HepG2 (cell line): ENCODE results near the gene POLR2F. TPM values are rescaled to one million over a fixed set of nuclear protein-coding genes. Genes with fewer than 3 reads are reported as not detected.

Source experiments
- ATAC-seq: fragments of 200-7000 bp; cut with Tn5 transposase; 3 replicates; pipeline ENCODE4 v1.9.1; 2020; ENCODE audit warnings: mild to moderate bottlenecking, moderate library complexity
- BruUV-seq: library from RNA; stranded (reverse); fragments of 400-500 nt; replicated peaks from 2 replicates; lab custom pipeline; 2021; lab: Mats Ljungman, UMichigan
- CTCF ChIA-PET: fragments of 300-600 bp; formaldehyde crosslinking; extraction: SDS; loops from one replicate; lab custom pipeline; 2021; ENCODE audit warnings: low total read pairs, inconsistent platforms, low intra/inter-chr PET ratio; lab: Yijun Ruan, JAX
- POLR2A ChIA-PET: fragments of 350-600 bp; sonication (Branson Sonifier 250); formaldehyde crosslinking; loops from one replicate; lab custom pipeline; 2020; ENCODE audit warnings: antibody characterized with exemption, inconsistent platforms; lab: Yijun Ruan, JAX
- DNase-seq: peaks from one replicate; pipeline ENCODE4 v3.0.0-alpha.2; 2015; ENCODE audit warnings: low spot score
- FAIRE-seq: peaks from 3 replicates; lab custom pipeline; 2011; peaks lifted over from hg19 to GRCh38; lab: Jason Lieb, UNC
- H2AFZ ChIP-seq: one replicate; pipeline ENCODE4 v1.6.1; 2011; ENCODE audit warnings: low read length, inconsistent platforms
- H3K27ac ChIP-seq: fragments of 300-600 bp; 3 replicates; pipeline ENCODE4 v1.8.0; 2011; ENCODE audit warnings: mixed run types, mild to moderate bottlenecking, mixed read lengths, low read length, inconsistent platforms; ENCODE audit not compliant: insufficient read depth; ENCODE audit errors: extremely low read length
- H3K27me3 ChIP-seq, 2 experiments: fragments of 200-600 bp in 1 of 2; 2 replicates in 1 of 2; 3 replicates in 1 of 2; pipeline versions ENCODE4 v1.6.0 to v1.8.0; 2011; ENCODE audit warnings: low read length in 2 of 2, mild to moderate bottlenecking in 2 of 2, moderate library complexity in 2 of 2, inconsistent platforms in 1 of 2; ENCODE audit not compliant: insufficient read depth in 2 of 2, control insufficient read depth in 1 of 2
- H3K36me3 ChIP-seq, 2 experiments: fragments of 200-600 bp in 1 of 2; replicated peaks in 1 of 2; 2 replicates in 1 of 2; 3 replicates in 1 of 2; pipeline versions ENCODE4 v1.5.1 to v1.8.0; 2011; ENCODE audit warnings: low read length in 2 of 2, inconsistent platforms in 1 of 2; ENCODE audit not compliant: insufficient read depth in 2 of 2, control insufficient read depth in 1 of 2
- H3K4me1 ChIP-seq: 2 replicates; pipeline ENCODE4 v1.5.1; 2012; ENCODE audit warnings: low read length, inconsistent platforms; ENCODE audit not compliant: insufficient read depth
- H3K4me2 ChIP-seq: 2 replicates; pipeline ENCODE4 v1.6.0; 2011; ENCODE audit warnings: low read depth, low read length, inconsistent platforms
- H3K4me3 ChIP-seq, 3 experiments: fragments of 200-600 bp in 1 of 3; sonication (generic), shearing (Covaris generic) in 1 of 3; replicated peaks in 1 of 3; 2 replicates each; pipeline ENCODE4 v1.5.1; 2011 to 2016; ENCODE audit warnings: low read length in 3 of 3, inconsistent platforms in 2 of 3, low read depth in 2 of 3, mild to moderate bottlenecking in 2 of 3, control low read depth in 1 of 3, mixed read lengths in 1 of 3; ENCODE audit not compliant: insufficient read depth in 1 of 3
- H3K79me2 ChIP-seq: one replicate; pipeline ENCODE4 v1.6.1; 2011; ENCODE audit warnings: low read length, inconsistent platforms; ENCODE audit not compliant: insufficient read depth
- H3K9ac ChIP-seq: 2 replicates; pipeline ENCODE4 v1.6.0; 2011; ENCODE audit warnings: mild to moderate bottlenecking, low read depth, low read length, inconsistent platforms; ENCODE audit not compliant: insufficient read depth
- H3K9me3 ChIP-seq: 2 replicates; pipeline ENCODE4 v1.5.1; 2012; ENCODE audit warnings: mild to moderate bottlenecking, low read length
- H4K20me1 ChIP-seq: 2 replicates; pipeline ENCODE4 v1.6.0; 2011; ENCODE audit warnings: inconsistent platforms, mild to moderate bottlenecking, low read length, moderate library complexity; ENCODE audit not compliant: insufficient read depth
- CCDC6 ChIP-seq: sonication (generic); formaldehyde crosslinking; IDR thresholded peaks from 2 replicates; pipeline ENCODE4 v1.8.1; 2022; ENCODE audit warnings: mild to moderate bottlenecking, missing genetic modification reagents, moderate library complexity
- CHD4 ChIP-seq: fragments of 200-600 bp; sonication (generic); IDR thresholded peaks from 2 replicates; pipeline ENCODE4 v1.7.0; 2017; ENCODE audit warnings: mild to moderate bottlenecking, low read length, borderline replicate concordance
- EEA1 ChIP-seq: sonication (generic); formaldehyde crosslinking; IDR thresholded peaks from 2 replicates; pipeline ENCODE4 v1.5.1; 2020; ENCODE audit warnings: mild to moderate bottlenecking, missing genetic modification reagents, borderline replicate concordance
- HNF1B ChIP-seq: sonication (generic); formaldehyde crosslinking; IDR thresholded peaks from 2 replicates; pipeline ENCODE4 v1.5.1; 2020; ENCODE audit warnings: mild to moderate bottlenecking, moderate library complexity, missing genetic modification reagents
- JUN ChIP-seq: sonication (generic); formaldehyde crosslinking; IDR thresholded peaks from 2 replicates; pipeline ENCODE4 v1.4.0; 2020; ENCODE audit warnings: mild to moderate bottlenecking, missing genetic modification reagents
- JUND ChIP-seq: sonication (generic); formaldehyde crosslinking; IDR thresholded peaks from 2 replicates; pipeline ENCODE4 v1.8.0; 2022; ENCODE audit warnings: mild to moderate bottlenecking, missing genetic modification reagents
- NR3C1 ChIP-seq: sonication (generic); formaldehyde crosslinking; IDR thresholded peaks from 2 replicates; pipeline ENCODE4 v1.4.0; 2020; ENCODE audit warnings: missing genetic modification reagents
- TAF1 ChIP-seq: sonication (generic); formaldehyde crosslinking; IDR thresholded peaks from 2 replicates; pipeline ENCODE4 v1.4.0; 2020; ENCODE audit warnings: missing genetic modification reagents
- UBTF ChIP-seq: sonication (generic); formaldehyde crosslinking; IDR thresholded peaks from 2 replicates; pipeline ENCODE4 v1.4.0; 2020; ENCODE audit warnings: mild to moderate bottlenecking, missing genetic modification reagents
- ZNF570 ChIP-seq: sonication (generic); formaldehyde crosslinking; IDR thresholded peaks from 2 replicates; pipeline ENCODE4 v1.4.0; 2020; ENCODE audit warnings: mild to moderate bottlenecking, missing genetic modification reagents, borderline replicate concordance
- ZNF614 ChIP-seq: IDR thresholded peaks from 2 replicates; pipeline ENCODE4 v1.6.1; 2018; ENCODE audit warnings: missing biosample characterization, missing genetic modification reagents, inconsistent platforms, borderline replicate concordance
- ZNF672 ChIP-seq: sonication (generic); formaldehyde crosslinking; IDR thresholded peaks from 2 replicates; pipeline ENCODE4 v1.8.1; 2022; ENCODE audit warnings: missing genetic modification reagents
- WGBS: methylation state at CpG from one replicate; pipeline ENCODE4 v1.1.6; 2017; ENCODE audit warnings: low lambda C conversion rate; 5-methylcytosine and 5-hydroxymethylcytosine counted together
- in situ Hi-C: cut with HindIII; loops from 2 replicates; pipeline ENCODE4 v1.10.0; 2017; ENCODE audit warnings: low pct_unique_long_range_greater_than_20kb; ENCODE audit not compliant: extremely low pct_ligation_motif_present
- intact Hi-C: fragments of 100-400 bp; cut with micrococcal nuclease; formaldehyde crosslinking; loops from one replicate; pipeline ENCODE4 v1.10.0; 2022; ENCODE audit not compliant: unreplicated experiment
- polyA plus RNA-seq, 8 experiments: library from polyadenylated mRNA; depleted of rRNA in 3 of 8; stranded (reverse) in 7 of 8; unstranded in 1 of 8; fragments of >200 nt; fragmentation: Illumina TruSeq in 4 of 8; extraction: Trizol in 4 of 8; gene quantifications; 2 replicates each; pipeline versions ENCODE4 v1.2.1 to v1.2.3, GENCODE V29; 2011 to 2016; ENCODE audit warnings: low read depth in 4 of 8, missing spikeins in 1 of 8, mixed read lengths in 1 of 8; ENCODE audit not compliant: insufficient read depth in 1 of 8
- total RNA-seq, 5 experiments: library from RNA; depleted of rRNA; stranded (reverse); fragments of >200 nt; fragmentation: Illumina TruSeq; extraction: Trizol; gene quantifications; 2 replicates each; pipeline ENCODE4 v1.2.3, GENCODE V29; 2016; ENCODE audit warnings: low read depth in 1 of 5

POLR2F gene
- total and polyA plus RNA-seq, 2 of the 13 experiments (the other 11 are each of a cell fraction or from before 2014, with no cell fraction given), result 135 to 158 TPM

GRCh38 chr22:37906364-37907008 lies 47.0 kb upstream of the POLR2F start:
- CTCF ChIA-PET, result interaction anchor here (1.6 kb wide), 1 partner anchor 19 kb away, joined by 3 read pairs; no protein-coding TSS in a partner anchor
- H2AFZ ChIP-seq, result no peak overlapping the region
- 0% methylated on average over 7 of the region's 75 CpGs for WGBS
- BruUV-seq, result no TSS peak
- no peaks in the 10 kb centered on the region for H4K20me1 ChIP-seq
- H3K4me1 ChIP-seq, result peaks cover 28% of the 10 kb centered on the region
- H3K27me3 ChIP-seq, result no peaks in the 10 kb centered on the region
- in situ Hi-C loops, result no loop called here
- no peaks in the 10 kb centered on the region; a peak in 1 of 5 replicates for H3K36me3 ChIP-seq
- POLR2A ChIA-PET, result interaction anchor here (0.8 to 6.0 kb wide), 9 partner anchors 9 to 103 kb away, joined by 3 to 69 read pairs (median 6); partner anchors contain the start of genes ANKRD54 and GCAT
- H3K9me3 ChIP-seq, result no peaks in the 10 kb centered on the region
- peaks cover 8% of the 10 kb centered on the region for H3K79me2 ChIP-seq
- FAIRE-seq, result no peak
- peak overlapping the region; percentile 26 for H3K27ac ChIP-seq
- intact Hi-C loops, result loop anchor here (1.0 kb wide), 1 partner anchor 24 kb away; no protein-coding TSS in a partner anchor
- peak overlapping the region; percentile 95 for H3K4me2 ChIP-seq
- DNase-seq, result no peak
- ATAC-seq, result peak; percentile 7; the same call in 1 of the 3 replicates
- H3K4me3 ChIP-seq, result peak overlapping the region; percentile 75 to 87 (median 77)
- H3K9ac ChIP-seq, result peak overlapping the region; percentile 78
- TF ChIP-seq NR3C1 (no peak), JUND (no peak), ZNF672 (CRISPR knock-in tag) (no peak), ZNF570 (CRISPR knock-in tag) (no peak), UBTF (CRISPR knock-in tag) (peak; percentile 25; the same call in 1 of the 2 replicates), ZNF614 (CRISPR knock-in tag) (no peak), CCDC6 (CRISPR knock-in tag) (0 out of 2 replicates have a peak, but pooled peaks have one; percentile 50), HNF1B (no peak), CHD4 (no peak), EEA1 (CRISPR knock-in tag) (no peak), TAF1 (CRISPR knock-in tag) (0 out of 2 replicates have a peak, but pooled peaks have one; percentile 12), JUN (CRISPR knock-in tag) (no peak)
